ENCODE results near the gene TMEM247.

DNA sequence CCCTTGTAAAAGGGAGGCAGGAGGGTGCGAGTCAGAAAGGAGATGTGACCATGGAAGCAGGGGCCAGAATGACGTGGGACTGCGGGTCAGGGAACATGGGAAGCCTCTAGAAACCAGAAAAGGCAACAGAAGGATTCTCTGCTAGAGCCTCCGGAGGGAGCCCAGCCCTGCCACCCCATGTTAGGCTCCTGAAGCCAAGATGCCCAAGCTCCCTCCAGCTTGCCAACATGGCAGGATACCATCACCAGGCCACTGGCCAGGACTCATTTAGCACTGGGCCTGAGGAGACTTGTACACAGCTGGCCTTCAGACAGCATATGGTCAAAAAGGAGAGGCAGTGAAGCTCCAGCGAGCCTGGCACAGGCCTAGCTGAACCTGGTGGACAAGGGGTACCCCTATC is 5.6 kb downstream of the TMEM247 start:
- TF ChIP-seq, protein P1, sequence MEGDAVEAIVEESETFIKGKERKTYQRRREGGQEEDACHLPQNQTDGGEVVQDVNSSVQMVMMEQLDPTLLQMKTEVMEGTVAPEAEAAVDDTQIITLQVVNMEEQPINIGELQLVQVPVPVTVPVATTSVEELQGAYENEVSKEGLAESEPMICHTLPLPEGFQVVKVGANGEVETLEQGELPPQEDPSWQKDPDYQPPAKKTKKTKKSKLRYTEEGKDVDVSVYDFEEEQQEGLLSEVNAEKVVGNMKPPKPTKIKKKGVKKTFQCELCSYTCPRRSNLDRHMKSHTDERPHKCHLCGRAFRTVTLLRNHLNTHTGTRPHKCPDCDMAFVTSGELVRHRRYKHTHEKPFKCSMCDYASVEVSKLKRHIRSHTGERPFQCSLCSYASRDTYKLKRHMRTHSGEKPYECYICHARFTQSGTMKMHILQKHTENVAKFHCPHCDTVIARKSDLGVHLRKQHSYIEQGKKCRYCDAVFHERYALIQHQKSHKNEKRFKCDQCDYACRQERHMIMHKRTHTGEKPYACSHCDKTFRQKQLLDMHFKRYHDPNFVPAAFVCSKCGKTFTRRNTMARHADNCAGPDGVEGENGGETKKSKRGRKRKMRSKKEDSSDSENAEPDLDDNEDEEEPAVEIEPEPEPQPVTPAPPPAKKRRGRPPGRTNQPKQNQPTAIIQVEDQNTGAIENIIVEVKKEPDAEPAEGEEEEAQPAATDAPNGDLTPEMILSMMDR (IDR thresholded peaks at IDR 0.05): no peak
- no peak for TF ChIP-seq POLR2AphosphoS5 (IDR thresholded peaks at IDR 0.05; ENCODE audit: insufficient read depth in 1 of 2, low read depth in 1 of 2)
- no peak for TF ChIP-seq POLR2A (IDR thresholded peaks at IDR 0.05)
